ENCODE data around the gene ALDH1L1. TPM values are rescaled to one million over a fixed set of nuclear protein-coding genes. Genes with fewer than 3 reads are reported as not detected.

ALDH1L1 gene
- total and polyA plus RNA-seq, 2 experiments from 2014 or later = 1.0 to 1.3 TPM

GRCh38 chr3:126152458-126152857 is 27.9 kb downstream of the ALDH1L1 start:
- Mint-ChIP-seq H3K9me3 (peaks cover 5% of the 10 kb centered on the region), H3K4me1 (no peaks in the 10 kb centered on the region), H3K36me3 (ENCODE audit: low read depth) (peaks cover 3% of the 10 kb centered on the region; the same call in 2 of the 3 replicates), H3K27ac (no peak overlapping the region), H3K4me3 (no peak overlapping the region), H3K27me3 (ENCODE audit: insufficient read depth, low read depth, poor library complexity) (peaks cover 12% of the 10 kb centered on the region)
- Histone ChIP-seq H3K36me3 (ENCODE audit: insufficient read depth) (no peaks in the 10 kb centered on the region), H4K20me1 (replicated peaks; ENCODE audit: insufficient read depth) (no peaks in the 10 kb centered on the region), H3K27me3 (ENCODE audit: insufficient read depth) (no peaks in the 10 kb centered on the region), H3K4me1 (ENCODE audit: insufficient read depth) (no peaks in the 10 kb centered on the region), H3K79me2 (replicated peaks; ENCODE audit: insufficient read depth) (no peaks in the 10 kb centered on the region), H3K27ac (ENCODE audit: low read depth) (no peak overlapping the region), H3K4me3 (no peak overlapping the region), H3F3A (replicated peaks; ENCODE audit: low read depth) (no peaks in the 10 kb centered on the region), H2AFZ (no peak overlapping the region), H3K4me2 (no peak overlapping the region), H3K9me2 (ENCODE audit: insufficient read depth) (no peaks in the 10 kb centered on the region)
- DNase-seq (ENCODE audit: low spot score) (no peak), ATAC-seq (no peak)
- TF ChIP-seq NANOG (IDR thresholded peaks at IDR 0.05; ENCODE audit: borderline replicate concordance) (no peak), STAT1 (IDR thresholded peaks at IDR 0.05; ENCODE audit: unreplicated experiment) (no peak), JUNB (IDR thresholded peaks at IDR 0.05; ENCODE audit: unreplicated experiment) (no peak), POLR2AphosphoS5 (IDR thresholded peaks at IDR 0.05; ENCODE audit: low read depth) (no peak), EZH2phosphoT487 (IDR thresholded peaks at IDR 0.05; ENCODE audit: unreplicated experiment) (no peak), CREB1 (CRISPR knock-in tag; IDR thresholded peaks at IDR 0.05; ENCODE audit: low read depth) (no peak), EZH2 (IDR thresholded peaks at IDR 0.05; ENCODE audit: low read depth, unreplicated experiment) (no peak), ZNF331 (CRISPR knock-in tag; IDR thresholded peaks at IDR 0.05; ENCODE audit: low read depth) (no peak), ZNF114 (CRISPR knock-in tag; IDR thresholded peaks at IDR 0.05) (no peak)
- TF ChIP-seq, protein P1, sequence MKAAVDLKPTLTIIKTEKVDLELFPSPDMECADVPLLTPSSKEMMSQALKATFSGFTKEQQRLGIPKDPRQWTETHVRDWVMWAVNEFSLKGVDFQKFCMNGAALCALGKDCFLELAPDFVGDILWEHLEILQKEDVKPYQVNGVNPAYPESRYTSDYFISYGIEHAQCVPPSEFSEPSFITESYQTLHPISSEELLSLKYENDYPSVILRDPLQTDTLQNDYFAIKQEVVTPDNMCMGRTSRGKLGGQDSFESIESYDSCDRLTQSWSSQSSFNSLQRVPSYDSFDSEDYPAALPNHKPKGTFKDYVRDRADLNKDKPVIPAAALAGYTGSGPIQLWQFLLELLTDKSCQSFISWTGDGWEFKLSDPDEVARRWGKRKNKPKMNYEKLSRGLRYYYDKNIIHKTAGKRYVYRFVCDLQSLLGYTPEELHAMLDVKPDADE (IDR thresholded peaks at IDR 0.05) = no peak
- TF ChIP-seq, protein P2, sequence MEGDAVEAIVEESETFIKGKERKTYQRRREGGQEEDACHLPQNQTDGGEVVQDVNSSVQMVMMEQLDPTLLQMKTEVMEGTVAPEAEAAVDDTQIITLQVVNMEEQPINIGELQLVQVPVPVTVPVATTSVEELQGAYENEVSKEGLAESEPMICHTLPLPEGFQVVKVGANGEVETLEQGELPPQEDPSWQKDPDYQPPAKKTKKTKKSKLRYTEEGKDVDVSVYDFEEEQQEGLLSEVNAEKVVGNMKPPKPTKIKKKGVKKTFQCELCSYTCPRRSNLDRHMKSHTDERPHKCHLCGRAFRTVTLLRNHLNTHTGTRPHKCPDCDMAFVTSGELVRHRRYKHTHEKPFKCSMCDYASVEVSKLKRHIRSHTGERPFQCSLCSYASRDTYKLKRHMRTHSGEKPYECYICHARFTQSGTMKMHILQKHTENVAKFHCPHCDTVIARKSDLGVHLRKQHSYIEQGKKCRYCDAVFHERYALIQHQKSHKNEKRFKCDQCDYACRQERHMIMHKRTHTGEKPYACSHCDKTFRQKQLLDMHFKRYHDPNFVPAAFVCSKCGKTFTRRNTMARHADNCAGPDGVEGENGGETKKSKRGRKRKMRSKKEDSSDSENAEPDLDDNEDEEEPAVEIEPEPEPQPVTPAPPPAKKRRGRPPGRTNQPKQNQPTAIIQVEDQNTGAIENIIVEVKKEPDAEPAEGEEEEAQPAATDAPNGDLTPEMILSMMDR (conservative IDR thresholded peaks at IDR 0.05; ENCODE audit: low read depth in 2 of 2) = no peak
- TF ChIP-seq, protein P3, sequence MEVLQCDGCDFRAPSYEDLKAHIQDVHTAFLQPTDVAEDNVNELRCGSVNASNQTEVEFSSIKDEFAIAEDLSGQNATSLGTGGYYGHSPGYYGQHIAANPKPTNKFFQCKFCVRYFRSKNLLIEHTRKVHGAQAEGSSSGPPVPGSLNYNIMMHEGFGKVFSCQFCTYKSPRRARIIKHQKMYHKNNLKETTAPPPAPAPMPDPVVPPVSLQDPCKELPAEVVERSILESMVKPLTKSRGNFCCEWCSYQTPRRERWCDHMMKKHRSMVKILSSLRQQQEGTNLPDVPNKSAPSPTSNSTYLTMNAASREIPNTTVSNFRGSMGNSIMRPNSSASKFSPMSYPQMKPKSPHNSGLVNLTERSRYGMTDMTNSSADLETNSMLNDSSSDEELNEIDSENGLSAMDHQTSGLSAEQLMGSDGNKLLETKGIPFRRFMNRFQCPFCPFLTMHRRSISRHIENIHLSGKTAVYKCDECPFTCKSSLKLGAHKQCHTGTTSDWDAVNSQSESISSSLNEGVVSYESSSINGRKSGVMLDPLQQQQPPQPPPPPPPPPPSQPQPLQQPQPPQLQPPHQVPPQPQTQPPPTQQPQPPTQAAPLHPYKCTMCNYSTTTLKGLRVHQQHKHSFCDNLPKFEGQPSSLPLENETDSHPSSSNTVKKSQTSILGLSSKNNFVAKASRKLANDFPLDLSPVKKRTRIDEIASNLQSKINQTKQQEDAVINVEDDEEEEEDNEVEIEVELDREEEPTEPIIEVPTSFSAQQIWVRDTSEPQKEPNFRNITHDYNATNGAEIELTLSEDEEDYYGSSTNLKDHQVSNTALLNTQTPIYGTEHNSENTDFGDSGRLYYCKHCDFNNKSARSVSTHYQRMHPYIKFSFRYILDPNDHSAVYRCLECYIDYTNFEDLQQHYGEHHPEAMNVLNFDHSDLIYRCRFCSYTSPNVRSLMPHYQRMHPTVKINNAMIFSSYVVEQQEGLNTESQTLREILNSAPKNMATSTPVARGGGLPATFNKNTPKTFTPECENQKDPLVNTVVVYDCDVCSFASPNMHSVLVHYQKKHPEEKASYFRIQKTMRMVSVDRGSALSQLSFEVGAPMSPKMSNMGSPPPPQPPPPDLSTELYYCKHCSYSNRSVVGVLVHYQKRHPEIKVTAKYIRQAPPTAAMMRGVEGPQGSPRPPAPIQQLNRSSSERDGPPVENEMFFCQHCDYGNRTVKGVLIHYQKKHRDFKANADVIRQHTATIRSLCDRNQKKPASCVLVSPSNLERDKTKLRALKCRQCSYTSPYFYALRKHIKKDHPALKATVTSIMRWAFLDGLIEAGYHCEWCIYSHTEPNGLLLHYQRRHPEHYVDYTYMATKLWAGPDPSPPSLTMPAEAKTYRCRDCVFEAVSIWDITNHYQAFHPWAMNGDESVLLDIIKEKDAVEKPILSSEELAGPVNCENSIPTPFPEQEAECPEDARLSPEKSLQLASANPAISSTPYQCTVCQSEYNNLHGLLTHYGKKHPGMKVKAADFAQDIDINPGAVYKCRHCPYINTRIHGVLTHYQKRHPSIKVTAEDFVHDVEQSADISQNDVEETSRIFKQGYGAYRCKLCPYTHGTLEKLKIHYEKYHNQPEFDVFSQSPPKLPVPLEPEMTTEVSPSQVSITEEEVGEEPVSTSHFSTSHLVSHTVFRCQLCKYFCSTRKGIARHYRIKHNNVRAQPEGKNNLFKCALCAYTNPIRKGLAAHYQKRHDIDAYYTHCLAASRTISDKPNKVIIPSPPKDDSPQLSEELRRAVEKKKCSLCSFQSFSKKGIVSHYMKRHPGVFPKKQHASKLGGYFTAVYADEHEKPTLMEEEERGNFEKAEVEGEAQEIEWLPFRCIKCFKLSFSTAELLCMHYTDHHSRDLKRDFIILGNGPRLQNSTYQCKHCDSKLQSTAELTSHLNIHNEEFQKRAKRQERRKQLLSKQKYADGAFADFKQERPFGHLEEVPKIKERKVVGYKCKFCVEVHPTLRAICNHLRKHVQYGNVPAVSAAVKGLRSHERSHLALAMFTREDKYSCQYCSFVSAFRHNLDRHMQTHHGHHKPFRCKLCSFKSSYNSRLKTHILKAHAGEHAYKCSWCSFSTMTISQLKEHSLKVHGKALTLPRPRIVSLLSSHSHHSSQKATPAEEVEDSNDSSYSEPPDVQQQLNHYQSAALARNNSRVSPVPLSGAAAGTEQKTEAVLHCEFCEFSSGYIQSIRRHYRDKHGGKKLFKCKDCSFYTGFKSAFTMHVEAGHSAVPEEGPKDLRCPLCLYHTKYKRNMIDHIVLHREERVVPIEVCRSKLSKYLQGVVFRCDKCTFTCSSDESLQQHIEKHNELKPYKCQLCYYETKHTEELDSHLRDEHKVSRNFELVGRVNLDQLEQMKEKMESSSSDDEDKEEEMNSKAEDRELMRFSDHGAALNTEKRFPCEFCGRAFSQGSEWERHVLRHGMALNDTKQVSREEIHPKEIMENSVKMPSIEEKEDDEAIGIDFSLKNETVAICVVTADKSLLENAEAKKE (CRISPR knock-in tag; IDR thresholded peaks at IDR 0.05) = no peak
- TF ChIP-seq, protein P4, sequence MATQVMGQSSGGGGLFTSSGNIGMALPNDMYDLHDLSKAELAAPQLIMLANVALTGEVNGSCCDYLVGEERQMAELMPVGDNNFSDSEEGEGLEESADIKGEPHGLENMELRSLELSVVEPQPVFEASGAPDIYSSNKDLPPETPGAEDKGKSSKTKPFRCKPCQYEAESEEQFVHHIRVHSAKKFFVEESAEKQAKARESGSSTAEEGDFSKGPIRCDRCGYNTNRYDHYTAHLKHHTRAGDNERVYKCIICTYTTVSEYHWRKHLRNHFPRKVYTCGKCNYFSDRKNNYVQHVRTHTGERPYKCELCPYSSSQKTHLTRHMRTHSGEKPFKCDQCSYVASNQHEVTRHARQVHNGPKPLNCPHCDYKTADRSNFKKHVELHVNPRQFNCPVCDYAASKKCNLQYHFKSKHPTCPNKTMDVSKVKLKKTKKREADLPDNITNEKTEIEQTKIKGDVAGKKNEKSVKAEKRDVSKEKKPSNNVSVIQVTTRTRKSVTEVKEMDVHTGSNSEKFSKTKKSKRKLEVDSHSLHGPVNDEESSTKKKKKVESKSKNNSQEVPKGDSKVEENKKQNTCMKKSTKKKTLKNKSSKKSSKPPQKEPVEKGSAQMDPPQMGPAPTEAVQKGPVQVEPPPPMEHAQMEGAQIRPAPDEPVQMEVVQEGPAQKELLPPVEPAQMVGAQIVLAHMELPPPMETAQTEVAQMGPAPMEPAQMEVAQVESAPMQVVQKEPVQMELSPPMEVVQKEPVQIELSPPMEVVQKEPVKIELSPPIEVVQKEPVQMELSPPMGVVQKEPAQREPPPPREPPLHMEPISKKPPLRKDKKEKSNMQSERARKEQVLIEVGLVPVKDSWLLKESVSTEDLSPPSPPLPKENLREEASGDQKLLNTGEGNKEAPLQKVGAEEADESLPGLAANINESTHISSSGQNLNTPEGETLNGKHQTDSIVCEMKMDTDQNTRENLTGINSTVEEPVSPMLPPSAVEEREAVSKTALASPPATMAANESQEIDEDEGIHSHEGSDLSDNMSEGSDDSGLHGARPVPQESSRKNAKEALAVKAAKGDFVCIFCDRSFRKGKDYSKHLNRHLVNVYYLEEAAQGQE (IDR thresholded peaks at IDR 0.05; ENCODE audit: unreplicated experiment) = no peak
